Ishikawa (cell line): ENCODE measurements around the gene MAPK7.

Source experiments
- CEBPB ChIP-seq: IDR thresholded peaks from 2 replicates; pipeline ENCODE4 v1.6.1; 2012
- CREB1 ChIP-seq: IDR thresholded peaks from 2 replicates; pipeline ENCODE4 v1.6.1; 2012; ENCODE audit warnings: low read depth
- EGR1 ChIP-seq: IDR thresholded peaks from 2 replicates; pipeline ENCODE4 v1.6.1; 2012
- EP300 ChIP-seq: IDR thresholded peaks from 2 replicates; pipeline ENCODE4 v1.6.1; 2012; ENCODE audit warnings: borderline replicate concordance
- FOXM1 ChIP-seq: IDR thresholded peaks from 2 replicates; pipeline ENCODE4 v1.6.1; 2012; ENCODE audit warnings: low read depth, borderline replicate concordance
- MAX ChIP-seq: IDR thresholded peaks from 2 replicates; pipeline ENCODE4 v1.6.1; 2012
- NFIC ChIP-seq: IDR thresholded peaks from 2 replicates; pipeline ENCODE4 v1.6.1; 2012
- RAD21 ChIP-seq: IDR thresholded peaks from 2 replicates; pipeline ENCODE4 v1.6.1; 2012; ENCODE audit warnings: low read depth
- REST ChIP-seq: IDR thresholded peaks from 2 replicates; pipeline ENCODE4 v1.6.1; 2012; ENCODE audit warnings: low read depth, mild to moderate bottlenecking
- TAF1 ChIP-seq: IDR thresholded peaks from 2 replicates; pipeline ENCODE4 v1.6.1; 2012; ENCODE audit warnings: low read depth, mild to moderate bottlenecking
- TCF12 ChIP-seq: IDR thresholded peaks from 2 replicates; pipeline ENCODE4 v1.6.1; 2012; ENCODE audit warnings: low read depth
- TEAD4 ChIP-seq: IDR thresholded peaks from 2 replicates; pipeline ENCODE4 v1.6.1; 2012
- USF1 ChIP-seq: IDR thresholded peaks from 2 replicates; pipeline ENCODE4 v1.6.1; 2012
- YY1 ChIP-seq: IDR thresholded peaks from 2 replicates; pipeline ENCODE4 v1.6.1; 2012; ENCODE audit warnings: low read depth
- ZBTB7A ChIP-seq: IDR thresholded peaks from 2 replicates; pipeline ENCODE4 v1.6.1; 2012; ENCODE audit warnings: low read depth

The MAPK7 gene

GRCh38 chr17:19388791-19389785, 10.8 kb downstream of the MAPK7 start:
- TF ChIP-seq USF1 (no peak), CREB1 (no peak), EP300 (no peak), EGR1 (no peak), ZBTB7A (no peak), TAF1 (no peak), NFIC (no peak)

- TF ChIP-seq ZBTB7A (no peak), EGR1 (no peak), TEAD4 (no peak), RAD21 (no peak), TAF1 (no peak)
Observed at GRCh38 chr17:19390951-19391350, 12.7 kb downstream of the MAPK7 start.

- TF ChIP-seq NFIC (no peak), EP300 (no peak), YY1 (no peak), EGR1 (no peak), TEAD4 (no peak), FOXM1 (no peak), CEBPB (no peak), REST (no peak), TCF12 (no peak), ZBTB7A (no peak), TAF1 (no peak), MAX (no peak)
Observed at GRCh38 chr17:19391432-19391831, 13.1 kb downstream of the MAPK7 start.

- no peak for TF ChIP-seq TCF12
- TF ChIP-seq FOXM1, result no peak
- TF ChIP-seq YY1, result no peak
- TF ChIP-seq EGR1, result no peak
- no peak for TF ChIP-seq TEAD4
- TF ChIP-seq RAD21, result no peak
- TF ChIP-seq CREB1, result no peak
- TF ChIP-seq REST, result no peak
- TF ChIP-seq CEBPB, result no peak
- no peak for TF ChIP-seq TAF1
- TF ChIP-seq ZBTB7A, result no peak
- no peak for TF ChIP-seq EP300
- no peak for TF ChIP-seq NFIC
- TF ChIP-seq USF1, result no peak
Observed at GRCh38 chr17:19392303-19392702, 14.0 kb downstream of the MAPK7 start.

- TF ChIP-seq FOXM1 (no peak), YY1 (no peak), CREB1 (no peak), NFIC (no peak), REST (no peak), EP300 (no peak), EGR1 (no peak), RAD21 (no peak), CEBPB (no peak), MAX (no peak), ZBTB7A (no peak), TAF1 (no peak), TEAD4 (no peak), USF1 (no peak), TCF12 (no peak)
Observed at GRCh38 chr17:19397556-19398041, 19.3 kb downstream of the MAPK7 start.
